ENCODE measurements around the gene TMX2. TPM values are rescaled to one million over a fixed set of nuclear protein-coding genes. Genes with fewer than 3 reads are reported as not detected.
A peak's percentile ranks its signal among the peaks of the same experiment; 100 is the strongest.

TMX2 gene
- total and polyA plus RNA-seq, 2 donors (not counting 3 experiments of a cell fraction or from before 2014, with no cell fraction given): 52.7 to 67.7 TPM

- peak overlapping the region; percentile 68 to 98 (median 83) for H3K4me3 ChIP-seq (replicated peaks in 1 of 3; ENCODE audit: insufficient read depth in 1 of 3, low read depth in 1 of 3, low read length in 3 of 3)
- dilution Hi-C loops (cut with MboI; ENCODE audit: extremely low pct_ligation_motif_present, low sequenced_read_pairs) (no loop called here), intact Hi-C loops (cut with micrococcal nuclease) (loop anchor here (5.0 kb wide), 1 partner anchor 238 kb away; no protein-coding TSS in a partner anchor)
- FAIRE-seq: no peak
- H3K4me2 ChIP-seq (ENCODE audit: insufficient read depth, low read length): peak overlapping the region; percentile 100
- H3K9ac ChIP-seq (replicated peaks; ENCODE audit: extremely low read depth, insufficient read depth, low read length): peak overlapping the region; percentile 96
- ChIA-PET CTCF (interaction anchor here (0.6 to 13.5 kb wide), 6 partner anchors 13 to 54 kb away, joined by 3 to 375 read pairs (median 12); partner anchors contain the start of gene BTBD18), POLR2A (interaction anchor here (0.6 to 5.7 kb wide), 6 partner anchors 10 to 36 kb away, joined by 3 to 39 read pairs (median 4); no protein-coding TSS in a partner anchor)
- H3K27ac ChIP-seq (ENCODE audit: insufficient read depth, low read depth, low read length): peak overlapping the region; percentile 89
- H3K4me1 ChIP-seq (ENCODE audit: control insufficient read depth, extremely low read depth, insufficient read depth, low read length): peaks cover 26% of the 10 kb centered on the region
- BruUV-seq (replicated peaks): no TSS peak
- TF ChIP-seq, protein P1, sequence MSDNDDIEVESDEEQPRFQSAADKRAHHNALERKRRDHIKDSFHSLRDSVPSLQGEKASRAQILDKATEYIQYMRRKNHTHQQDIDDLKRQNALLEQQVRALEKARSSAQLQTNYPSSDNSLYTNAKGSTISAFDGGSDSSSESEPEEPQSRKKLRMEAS (IDR thresholded peaks at IDR 0.05; ENCODE audit: insufficient read depth, insufficient read length): no peak
- TF ChIP-seq MYC (IDR thresholded peaks at IDR 0.05; ENCODE audit: low read depth, low read length): no peak
- no peak for TF ChIP-seq POLR2A (IDR thresholded peaks at IDR 0.05; ENCODE audit: low read depth, low read length)
- no peak for TF ChIP-seq EZH2 (IDR thresholded peaks at IDR 0.05; ENCODE audit: borderline replicate concordance, low read depth, low read length, severe bottlenecking)
- no peak for TF ChIP-seq JUN (IDR thresholded peaks at IDR 0.05; ENCODE audit: borderline replicate concordance, insufficient read depth, insufficient read length, low read depth)
- TF ChIP-seq, protein P2, sequence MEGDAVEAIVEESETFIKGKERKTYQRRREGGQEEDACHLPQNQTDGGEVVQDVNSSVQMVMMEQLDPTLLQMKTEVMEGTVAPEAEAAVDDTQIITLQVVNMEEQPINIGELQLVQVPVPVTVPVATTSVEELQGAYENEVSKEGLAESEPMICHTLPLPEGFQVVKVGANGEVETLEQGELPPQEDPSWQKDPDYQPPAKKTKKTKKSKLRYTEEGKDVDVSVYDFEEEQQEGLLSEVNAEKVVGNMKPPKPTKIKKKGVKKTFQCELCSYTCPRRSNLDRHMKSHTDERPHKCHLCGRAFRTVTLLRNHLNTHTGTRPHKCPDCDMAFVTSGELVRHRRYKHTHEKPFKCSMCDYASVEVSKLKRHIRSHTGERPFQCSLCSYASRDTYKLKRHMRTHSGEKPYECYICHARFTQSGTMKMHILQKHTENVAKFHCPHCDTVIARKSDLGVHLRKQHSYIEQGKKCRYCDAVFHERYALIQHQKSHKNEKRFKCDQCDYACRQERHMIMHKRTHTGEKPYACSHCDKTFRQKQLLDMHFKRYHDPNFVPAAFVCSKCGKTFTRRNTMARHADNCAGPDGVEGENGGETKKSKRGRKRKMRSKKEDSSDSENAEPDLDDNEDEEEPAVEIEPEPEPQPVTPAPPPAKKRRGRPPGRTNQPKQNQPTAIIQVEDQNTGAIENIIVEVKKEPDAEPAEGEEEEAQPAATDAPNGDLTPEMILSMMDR (IDR thresholded peaks at IDR 0.05; ENCODE audit: extremely low read depth in 1 of 2, insufficient read depth in 1 of 2, low read depth in 1 of 2, low read length in 2 of 2): no peak
- TF ChIP-seq FOS (IDR thresholded peaks at IDR 0.05; ENCODE audit: borderline replicate concordance, insufficient read depth, low read length): no peak
- no peak overlapping the region for H2AFZ ChIP-seq (ENCODE audit: low read depth, low read length)
- no peaks in the 10 kb centered on the region for H3K9me3 ChIP-seq (replicated peaks; ENCODE audit: control insufficient read depth, insufficient read depth, low read length)
- H3K9me1 ChIP-seq (replicated peaks; ENCODE audit: control insufficient read depth, extremely low read depth, insufficient read depth, low read length): no peaks in the 10 kb centered on the region
- no peaks in the 10 kb centered on the region for H3K27me3 ChIP-seq (ENCODE audit: control insufficient read depth in 2 of 2, insufficient read depth in 2 of 2, low read length in 2 of 2)
- peaks cover 11% of the 10 kb centered on the region for H4K20me1 ChIP-seq (replicated peaks; ENCODE audit: control insufficient read depth, extremely low read depth, insufficient read depth, low read length)
- peaks cover 78% of the 10 kb centered on the region for H3K79me2 ChIP-seq (ENCODE audit: control insufficient read depth, insufficient read depth, low read length)
- DNase-seq (ENCODE audit: low read depth, low spot score): no peak
- H3K36me3 ChIP-seq (ENCODE audit: control insufficient read depth in 2 of 2, extremely low read depth in 1 of 2, insufficient read depth in 2 of 2, low read length in 2 of 2): no peaks in the 10 kb centered on the region
Measured at GRCh38 chr11:57764566-57764965, 52.2 kb downstream of the TMX2 start.
